ENCODE results near the gene CABP5.

Gene CABP5

DNA sequence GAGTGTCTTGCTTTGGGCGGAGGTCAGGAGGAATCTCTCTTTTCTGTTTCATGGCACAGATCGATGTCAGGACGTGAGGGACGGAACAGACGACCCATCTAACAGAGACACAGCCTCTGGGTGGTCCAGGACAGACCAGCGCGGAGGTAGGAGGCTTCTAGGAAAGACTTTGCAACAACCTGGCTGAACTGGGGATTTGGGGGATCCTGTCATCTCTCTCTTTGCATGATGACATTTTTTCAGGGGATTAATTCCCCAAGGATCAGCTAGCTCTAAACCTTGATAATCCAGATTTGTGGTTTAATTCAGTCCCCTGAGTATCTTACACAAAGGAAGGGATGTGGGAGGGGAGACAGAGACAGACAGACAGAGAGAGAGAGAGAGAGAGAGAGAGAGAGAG, 14.4 kb downstream of the CABP5 start:
- no peak for DNase-seq

DNA sequence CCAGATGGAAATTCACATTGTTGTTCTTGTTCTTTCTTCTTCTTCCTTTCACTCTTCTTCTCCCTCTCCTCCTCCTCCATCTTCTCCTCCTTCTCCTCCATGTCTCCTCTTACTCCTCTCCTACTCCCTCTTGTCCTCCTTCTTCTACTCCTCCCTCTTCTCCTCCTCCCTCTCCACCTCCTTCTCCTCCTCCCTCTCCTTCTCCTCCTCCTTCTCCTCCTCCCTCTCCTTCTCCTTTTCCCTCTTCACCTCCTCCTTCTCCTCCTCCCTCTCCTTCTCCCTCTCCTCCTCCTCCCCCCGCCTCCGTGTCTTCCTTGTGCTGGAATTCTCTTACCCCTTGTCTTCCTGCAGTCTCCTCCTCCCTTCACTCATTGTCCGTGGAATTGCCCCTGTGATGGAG, 18.4 kb downstream of the CABP5 start:
- DNase-seq: no peak

DNA sequence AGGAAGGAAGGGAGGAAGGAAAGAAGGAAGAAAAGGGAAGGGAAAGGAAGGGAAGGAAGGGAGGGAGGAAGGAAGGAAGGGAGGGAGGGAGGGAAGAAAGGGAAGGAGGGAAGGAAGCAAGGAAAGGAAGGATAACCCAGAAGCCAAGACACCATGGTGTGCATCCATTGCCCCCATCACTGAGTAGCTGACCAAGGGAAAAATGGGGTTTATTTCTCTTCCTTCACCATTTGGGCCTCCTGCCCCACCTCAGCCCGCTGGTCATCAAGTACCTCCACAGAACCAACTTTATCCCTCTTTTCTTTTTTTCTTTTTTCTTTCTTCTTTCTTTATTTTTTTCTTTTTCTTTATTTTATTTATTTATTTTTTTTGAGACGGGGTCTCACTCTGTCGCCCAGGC, 20.4 kb downstream of the CABP5 start:
- no peak for DNase-seq

DNA sequence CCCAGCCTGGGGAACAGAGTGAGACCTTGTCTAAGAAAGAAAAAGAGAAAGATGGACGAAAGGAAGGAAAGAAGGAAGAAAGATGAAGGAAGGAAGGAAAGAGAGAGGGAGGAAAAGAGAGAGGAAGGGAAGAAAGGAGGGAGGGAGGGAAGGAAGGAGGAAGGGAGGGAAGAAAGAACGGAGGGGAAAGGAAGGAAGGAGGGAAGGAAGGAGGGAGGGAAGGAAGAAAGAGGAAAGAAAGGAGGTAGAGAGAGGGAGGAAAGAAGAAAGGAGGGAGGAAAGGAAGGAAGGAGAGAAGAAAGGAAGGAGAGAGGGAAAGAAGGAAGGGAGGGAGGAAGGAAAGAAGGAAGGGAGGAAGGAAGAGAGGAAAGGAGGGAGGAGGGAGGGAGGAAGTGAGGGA, 20.9 kb downstream of the CABP5 start:
- DNase-seq: no peak

DNA sequence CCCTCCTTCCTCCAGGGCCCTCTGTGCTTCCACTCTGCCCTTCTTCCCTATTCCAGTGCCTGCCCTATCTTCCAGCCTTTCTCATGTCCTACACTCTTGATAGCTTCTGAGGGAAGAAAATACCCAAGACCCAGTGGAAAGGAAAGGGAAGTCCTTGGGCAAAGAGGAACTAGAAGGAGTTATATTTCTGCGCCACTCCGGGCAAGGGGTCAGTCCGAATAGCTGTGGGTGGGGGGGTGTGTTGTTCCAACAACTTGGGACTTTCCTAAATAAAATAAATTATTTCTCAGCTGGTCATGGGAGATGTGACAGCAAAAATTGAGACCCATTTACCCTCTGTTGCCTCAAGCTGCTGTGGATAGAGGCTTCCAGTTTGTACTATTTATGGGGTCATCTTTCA, 23.2 kb downstream of the CABP5 start:
- no peak for DNase-seq

DNA sequence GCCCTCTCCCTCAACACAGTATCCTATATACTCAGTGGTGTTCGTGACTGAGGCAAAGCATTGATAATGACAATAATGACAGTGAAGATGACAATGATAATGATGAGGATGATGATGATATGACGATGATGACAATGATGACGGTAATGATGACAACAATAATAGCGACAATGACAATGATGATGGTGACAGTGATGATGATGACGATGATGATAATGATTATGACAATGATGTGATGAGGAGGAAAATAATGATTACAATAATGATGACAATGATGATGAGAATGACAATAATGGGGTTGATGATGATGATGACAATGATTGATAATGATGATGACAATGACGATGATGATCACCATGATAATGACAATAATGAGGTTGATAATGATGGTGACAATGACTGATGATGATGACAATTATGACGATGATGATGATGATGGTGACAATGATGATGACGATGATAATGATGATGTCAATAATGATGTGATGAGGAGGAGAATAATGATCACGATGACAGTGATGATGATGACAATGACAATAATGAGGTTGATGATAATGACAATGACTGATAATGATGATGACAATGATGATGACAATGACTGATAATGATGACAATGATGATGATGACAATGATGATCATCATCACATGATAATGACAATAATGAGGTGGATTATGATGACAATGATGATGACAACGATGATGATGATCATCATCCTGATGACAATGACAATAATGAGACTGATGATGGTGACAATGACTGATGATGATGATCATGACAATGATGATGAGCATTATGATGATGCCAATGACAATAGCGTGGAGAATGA, 32.7 kb downstream of the CABP5 start:
- DNase-seq: no peak

DNA sequence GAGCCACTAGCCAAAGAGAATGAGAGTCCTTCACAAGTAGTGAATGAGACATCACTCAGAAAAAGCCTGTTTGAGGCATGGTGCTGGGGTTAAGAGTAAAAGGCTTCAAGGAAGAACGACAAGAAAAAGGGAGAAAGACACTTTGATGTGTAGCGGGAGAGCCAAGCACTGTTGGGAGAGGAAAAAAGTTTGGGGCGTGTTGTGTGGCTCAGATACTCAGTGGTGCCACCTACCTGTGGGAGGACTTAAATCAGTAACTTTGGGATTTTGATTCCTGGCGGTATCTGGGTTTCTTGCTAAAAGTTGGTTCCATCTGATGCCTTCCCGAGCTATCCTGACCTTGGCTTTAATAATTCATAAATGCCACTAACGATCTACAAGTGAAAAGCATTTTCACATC, 37.1 kb downstream of the CABP5 start:
- DNase-seq: no peak

DNA sequence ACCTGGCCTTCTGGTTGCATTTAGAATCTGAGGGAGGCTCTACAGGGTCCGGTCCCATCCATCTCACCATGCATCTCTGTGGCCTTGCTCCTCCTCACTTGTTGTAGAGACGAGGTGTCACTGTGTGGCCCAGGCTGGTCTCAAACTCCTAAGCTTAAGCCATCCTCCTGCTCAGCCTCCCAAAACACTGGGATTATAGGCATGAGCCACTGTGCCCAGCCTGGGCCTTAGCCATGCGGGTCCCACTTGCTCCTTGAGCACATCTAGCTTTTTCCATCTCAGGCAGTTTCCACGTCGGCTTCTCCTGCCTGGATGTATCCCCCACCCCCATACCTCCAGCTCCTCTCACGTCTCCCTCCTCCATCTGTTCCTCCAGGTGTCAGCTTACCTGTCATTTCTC, 39.6 kb downstream of the CABP5 start:
- no peak for DNase-seq

DNA sequence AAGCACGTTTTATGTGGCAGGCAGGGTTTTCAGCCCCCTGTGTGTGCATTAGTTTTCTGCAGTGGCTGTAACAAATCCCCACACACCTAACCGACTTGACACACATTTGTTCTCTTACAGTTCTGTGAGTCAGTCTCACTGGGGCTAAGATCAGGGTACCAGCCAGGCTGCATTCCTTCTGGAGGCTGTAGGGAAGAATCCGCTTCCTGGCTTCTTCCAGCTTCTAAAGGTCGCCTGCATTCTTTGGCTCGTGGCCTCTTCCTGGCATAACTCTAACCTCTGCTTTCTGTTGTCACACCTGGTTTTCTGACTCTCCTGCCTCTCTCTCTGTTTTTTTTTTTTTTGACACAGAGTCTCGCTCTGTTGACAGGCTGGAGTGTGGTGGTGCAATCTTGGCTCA, 43.0 kb downstream of the CABP5 start:
- DNase-seq: no peak

DNA sequence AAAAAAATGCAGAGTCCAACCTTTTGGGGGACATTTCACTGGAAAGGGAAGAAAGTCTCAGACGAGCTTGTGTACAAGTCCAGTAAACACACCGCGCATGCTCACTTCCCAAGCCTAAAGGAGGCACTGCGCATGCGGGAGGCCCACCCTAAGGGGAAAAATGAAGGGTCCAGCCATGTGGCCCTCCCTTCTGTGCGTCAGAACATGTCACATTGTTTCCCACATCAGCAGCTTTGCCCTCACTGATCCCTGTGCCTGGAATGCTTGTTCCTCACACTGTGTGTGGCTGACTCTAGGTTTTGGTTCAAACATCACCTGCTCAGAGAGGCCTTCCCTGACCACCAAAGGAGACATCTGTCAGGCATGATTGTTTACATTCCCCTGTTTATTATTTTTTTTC, 45.1 kb downstream of the CABP5 start:
- no peak for DNase-seq

DNA sequence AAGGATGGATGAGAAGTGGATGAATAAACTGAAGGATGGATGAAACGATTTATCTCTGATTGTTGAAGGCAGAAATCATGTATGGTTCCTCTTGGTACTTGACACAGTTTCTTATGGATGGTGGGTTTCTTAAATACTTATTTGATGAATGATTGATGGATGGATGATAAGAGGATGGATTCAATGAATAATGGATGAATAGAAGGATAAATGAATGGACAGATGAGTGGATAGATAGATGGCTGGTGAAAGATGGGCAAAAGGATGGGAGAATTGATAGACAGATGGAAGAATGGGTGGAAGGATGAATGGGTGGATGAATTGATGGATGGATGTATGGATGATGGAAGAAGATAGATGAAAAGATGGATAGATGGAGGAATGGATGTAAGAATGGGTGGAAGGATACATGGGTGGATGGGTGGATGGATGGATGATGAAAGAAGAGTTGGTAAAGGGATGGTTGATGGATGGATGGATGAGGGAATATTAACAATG, 47.6 kb downstream of the CABP5 start:
- DNase-seq: no peak

DNA sequence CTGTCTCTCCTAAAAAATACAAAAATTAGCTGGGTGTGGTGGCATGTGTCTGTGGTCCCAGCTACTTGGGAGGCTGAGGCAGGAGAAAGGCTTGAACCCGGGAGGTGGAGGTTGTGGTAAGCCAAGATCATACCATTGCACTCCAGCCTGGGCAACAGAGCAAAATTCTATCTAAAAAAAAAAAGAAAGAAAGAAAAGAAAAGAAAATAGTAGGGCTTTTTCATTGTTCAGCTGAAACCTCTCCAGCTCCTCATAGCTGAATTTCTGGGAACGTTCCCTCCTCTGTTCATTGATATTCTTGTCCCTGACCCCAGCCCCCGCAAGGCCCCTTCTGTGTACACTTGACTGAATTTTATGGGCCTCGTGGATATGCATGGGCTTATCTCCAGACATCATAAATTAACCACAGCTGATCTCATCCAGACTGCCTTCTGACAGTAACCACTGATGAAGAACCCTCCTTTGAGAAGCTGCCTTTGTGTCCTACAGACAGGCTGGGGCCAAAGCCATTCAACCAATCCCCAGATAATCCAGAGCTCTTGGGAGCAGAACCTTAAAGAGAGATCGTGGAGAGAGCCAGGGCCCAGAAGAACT, 49.6 kb downstream of the CABP5 start, which contains the start of gene ELSPBP1:
TSS of gene ELSPBP1 (plus strand) at position 424 of the 594 bp plus-strand sequence. CDS start 14,036 bp downstream, outside the sequence.
- no peak for DNase-seq

DNA sequence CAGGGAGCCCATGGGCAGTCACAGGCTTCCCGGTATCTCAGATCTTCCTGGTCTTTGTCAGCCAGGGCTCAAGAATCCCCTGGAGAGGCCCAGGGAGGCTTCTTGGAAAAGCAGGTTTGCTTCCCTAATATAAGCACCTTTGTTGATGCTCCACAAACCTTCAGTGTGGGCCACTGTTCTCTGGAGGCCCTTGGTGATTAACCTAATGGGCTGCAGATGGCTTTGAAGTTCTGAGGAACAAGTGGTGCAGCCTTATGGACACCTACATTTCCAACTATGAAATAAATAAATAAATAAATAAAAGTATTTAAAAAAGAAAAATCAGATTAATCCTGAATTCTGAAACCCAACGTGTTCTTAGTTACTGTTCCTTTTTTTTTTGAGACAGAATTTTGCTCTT, 51.8 kb downstream of the CABP5 start, which contains the start of gene BSPH1:
TSS of gene BSPH1 (minus strand) at position 101 of the 400 bp plus-strand sequence. CDS start at position 12, 89 bp downstream.
- no peak for DNase-seq

DNA sequence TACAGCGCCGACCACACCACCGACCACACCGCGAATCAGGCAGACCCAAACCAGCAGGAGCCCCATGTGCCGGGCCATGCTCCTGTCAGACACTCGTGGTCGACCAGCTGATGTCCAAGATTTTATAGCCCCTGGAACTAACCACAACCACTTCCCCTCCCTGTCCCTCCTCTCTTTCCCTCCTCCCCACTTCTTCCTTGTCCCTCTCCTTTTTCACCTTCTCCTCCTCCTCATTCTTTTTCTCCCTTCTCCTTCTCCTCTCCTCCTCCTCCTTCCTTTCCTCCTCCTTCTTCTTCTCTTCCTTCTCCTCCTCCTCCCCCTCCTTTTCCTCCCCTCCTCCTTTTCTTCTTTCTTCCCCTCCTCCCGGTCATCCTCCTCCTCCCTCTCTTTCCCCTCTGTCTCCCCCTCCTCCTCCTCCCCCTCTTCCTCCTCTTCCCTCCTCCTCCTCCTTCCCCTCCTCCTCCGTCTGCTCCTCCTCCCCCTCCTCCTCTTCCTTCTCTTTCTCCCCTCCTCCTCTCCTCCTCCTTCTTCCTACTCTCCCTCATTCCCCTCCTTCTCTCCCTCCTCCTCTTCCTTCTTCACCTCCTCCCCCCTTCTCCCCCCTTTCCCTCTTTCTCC, 52.6 kb downstream of the CABP5 start:
- no peak for DNase-seq

All from stimulated activated naive CD4-positive, alpha-beta T cell (primary cell).